Rectal smooth muscle tissue (tissue), 1 donor: Measurements from ENCODE around the gene TSHZ3.

Source experiments
- H3K27ac ChIP-seq: one replicate; pipeline ENCODE4 v1.7.0; 2013; ENCODE audit warnings: low read depth, low read length, inconsistent platforms
- H3K27me3 ChIP-seq: one replicate; pipeline ENCODE4 v1.7.0; 2013; ENCODE audit warnings: low read length; ENCODE audit not compliant: control insufficient read depth, insufficient read depth
- H3K36me3 ChIP-seq: one replicate; pipeline ENCODE4 v1.7.0; 2013; ENCODE audit warnings: low read length; ENCODE audit not compliant: control insufficient read depth, insufficient read depth
- H3K4me1 ChIP-seq: one replicate; pipeline ENCODE4 v1.7.0; 2013; ENCODE audit warnings: low read length; ENCODE audit not compliant: control insufficient read depth, insufficient read depth
- H3K4me3 ChIP-seq: one replicate; pipeline ENCODE4 v1.7.0; 2013; ENCODE audit warnings: low read length
- H3K9ac ChIP-seq: one replicate; pipeline ENCODE4 v1.7.0; 2013; ENCODE audit warnings: low read length

Gene TSHZ3

DNA sequence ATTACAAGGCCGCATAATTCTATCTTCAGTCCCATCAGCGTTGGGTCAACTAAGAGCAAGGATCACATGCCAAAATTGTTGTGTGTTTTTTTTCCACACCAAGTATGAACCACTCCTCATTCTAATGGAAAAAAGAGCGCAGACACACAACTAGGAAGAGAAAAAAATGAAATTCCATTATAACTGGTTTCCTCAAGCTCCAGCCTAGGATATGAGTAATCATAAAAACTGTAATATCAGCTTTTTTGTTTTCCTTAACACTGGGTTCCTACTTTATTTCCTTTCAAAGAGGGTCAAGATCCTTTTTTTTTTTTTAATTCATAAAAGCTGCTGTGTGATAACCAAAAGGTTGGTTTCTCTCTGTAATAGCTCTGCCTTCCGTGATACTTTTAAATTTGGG is 19.4 kb downstream of the TSHZ3 start:
- Histone ChIP-seq H3K27ac (no peak overlapping the region), H3K9ac (no peak overlapping the region), H3K4me1 (peaks cover 41% of the 10 kb centered on the region), H3K27me3 (no peaks in the 10 kb centered on the region), H3K36me3 (no peaks in the 10 kb centered on the region), H3K4me3 (no peak overlapping the region)

DNA sequence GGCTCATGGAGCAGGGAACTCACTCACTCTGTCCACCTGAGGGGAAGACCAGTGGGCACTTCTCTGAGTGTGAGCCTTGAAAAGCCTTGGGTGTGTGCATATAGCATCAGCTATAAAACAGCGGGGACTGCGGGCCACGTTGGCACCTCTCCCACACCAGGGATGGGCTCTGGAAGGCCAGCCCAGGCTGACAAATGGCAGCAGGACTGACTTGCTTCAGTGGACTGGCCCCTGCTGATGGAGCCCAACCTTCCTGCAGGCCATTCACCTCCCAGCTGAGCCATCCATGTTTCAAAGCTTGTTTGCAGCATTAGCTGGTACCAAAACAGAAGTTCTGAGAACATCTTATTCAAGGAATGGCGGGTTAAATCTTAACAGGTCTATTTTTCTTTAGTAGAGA is 21.0 kb downstream of the TSHZ3 start:
- H3K9ac ChIP-seq = no peak overlapping the region
- H3K27me3 ChIP-seq = no peaks in the 10 kb centered on the region
- H3K36me3 ChIP-seq = no peaks in the 10 kb centered on the region
- H3K4me3 ChIP-seq = no peak overlapping the region
- peaks cover 32% of the 10 kb centered on the region for H3K4me1 ChIP-seq
- H3K27ac ChIP-seq = no peak overlapping the region

DNA sequence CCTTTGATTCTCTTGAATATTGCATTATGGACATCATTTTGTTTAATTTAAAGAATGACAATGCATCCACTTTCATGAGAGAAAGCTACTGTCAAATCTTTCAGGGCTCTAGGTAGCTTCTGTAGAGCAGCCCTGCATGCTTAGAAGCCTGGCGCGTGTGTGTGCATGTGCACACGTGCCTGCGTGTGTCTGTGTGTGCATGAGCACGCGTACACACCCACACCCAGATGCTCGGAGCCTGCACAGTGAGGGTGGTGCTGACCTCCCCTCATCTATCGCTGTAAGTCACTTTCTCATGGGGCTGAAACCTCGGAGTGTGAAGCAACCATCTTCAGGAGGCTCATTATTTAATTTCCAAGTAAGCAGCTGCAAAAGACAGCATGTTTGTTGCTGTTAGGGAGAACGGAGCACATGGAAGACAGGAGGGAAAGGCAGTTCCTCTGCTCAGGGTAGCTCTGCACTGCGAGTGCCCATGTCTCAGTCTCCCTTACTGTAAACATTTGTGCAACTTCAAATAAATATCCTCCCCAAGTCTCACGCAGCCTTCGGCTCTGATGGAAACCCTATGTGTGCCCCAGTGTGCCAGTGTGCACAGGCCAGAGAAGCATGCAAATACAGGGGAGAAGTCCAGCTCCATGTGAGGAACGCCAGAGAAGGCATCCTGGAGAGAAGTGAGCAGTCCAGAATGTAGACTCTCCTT is 22.8 kb downstream of the TSHZ3 start:
- H3K4me3 ChIP-seq = peak overlapping the region; percentile 13
- peak overlapping the region; percentile 34 for H3K27ac ChIP-seq
- no peaks in the 10 kb centered on the region for H3K36me3 ChIP-seq
- H3K27me3 ChIP-seq = no peaks in the 10 kb centered on the region
- no peak overlapping the region for H3K9ac ChIP-seq
- peaks cover 25% of the 10 kb centered on the region for H3K4me1 ChIP-seq

DNA sequence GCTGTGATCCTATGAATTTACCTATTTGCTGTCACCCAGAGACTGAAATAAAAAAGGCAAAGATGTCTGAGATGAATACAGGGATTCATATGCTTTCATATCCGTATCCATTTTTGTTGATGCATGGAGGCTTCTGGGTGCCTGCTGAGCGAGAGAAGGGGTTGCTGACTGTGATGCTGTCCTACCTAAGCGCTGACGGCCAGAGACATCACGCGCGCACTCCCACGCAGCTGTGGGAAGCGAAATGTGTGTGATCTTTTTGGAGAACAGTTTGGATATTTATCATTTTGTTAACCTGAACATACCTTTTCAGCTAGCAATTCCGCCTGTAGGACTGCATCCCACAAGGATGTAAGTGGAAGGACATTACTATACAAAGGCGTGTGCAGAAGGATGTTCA is 23.9 kb downstream of the TSHZ3 start:
- no peak overlapping the region for H3K9ac ChIP-seq
- no peaks in the 10 kb centered on the region for H3K36me3 ChIP-seq
- no peak overlapping the region for H3K4me3 ChIP-seq
- H3K27ac ChIP-seq = no peak overlapping the region
- peaks cover 16% of the 10 kb centered on the region for H3K4me1 ChIP-seq
- no peaks in the 10 kb centered on the region for H3K27me3 ChIP-seq

DNA sequence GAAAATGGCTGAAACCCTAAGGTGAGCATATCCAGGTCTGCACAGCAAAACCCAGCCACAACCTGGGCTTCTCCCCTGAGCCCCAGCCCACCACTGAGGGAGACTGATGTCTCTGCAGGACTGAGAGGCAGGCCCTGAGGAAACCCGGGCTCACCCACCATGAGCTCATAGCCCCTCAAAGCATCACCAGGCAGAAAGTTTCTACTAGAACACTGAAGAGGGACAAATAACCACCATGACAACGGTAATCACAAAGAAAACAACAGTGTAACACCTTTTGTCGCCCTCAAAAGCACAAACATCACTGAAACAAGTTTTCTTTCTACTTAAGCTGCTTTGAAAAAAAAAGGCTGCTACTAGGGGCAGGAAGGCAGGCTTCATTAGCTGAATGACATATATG is 29.8 kb downstream of the TSHZ3 start:
- H3K4me1 ChIP-seq = peaks cover 24% of the 10 kb centered on the region
- H3K9ac ChIP-seq = no peak overlapping the region
- no peak overlapping the region for H3K27ac ChIP-seq
- no peaks in the 10 kb centered on the region for H3K36me3 ChIP-seq
- no peaks in the 10 kb centered on the region for H3K27me3 ChIP-seq
- no peak overlapping the region for H3K4me3 ChIP-seq

DNA sequence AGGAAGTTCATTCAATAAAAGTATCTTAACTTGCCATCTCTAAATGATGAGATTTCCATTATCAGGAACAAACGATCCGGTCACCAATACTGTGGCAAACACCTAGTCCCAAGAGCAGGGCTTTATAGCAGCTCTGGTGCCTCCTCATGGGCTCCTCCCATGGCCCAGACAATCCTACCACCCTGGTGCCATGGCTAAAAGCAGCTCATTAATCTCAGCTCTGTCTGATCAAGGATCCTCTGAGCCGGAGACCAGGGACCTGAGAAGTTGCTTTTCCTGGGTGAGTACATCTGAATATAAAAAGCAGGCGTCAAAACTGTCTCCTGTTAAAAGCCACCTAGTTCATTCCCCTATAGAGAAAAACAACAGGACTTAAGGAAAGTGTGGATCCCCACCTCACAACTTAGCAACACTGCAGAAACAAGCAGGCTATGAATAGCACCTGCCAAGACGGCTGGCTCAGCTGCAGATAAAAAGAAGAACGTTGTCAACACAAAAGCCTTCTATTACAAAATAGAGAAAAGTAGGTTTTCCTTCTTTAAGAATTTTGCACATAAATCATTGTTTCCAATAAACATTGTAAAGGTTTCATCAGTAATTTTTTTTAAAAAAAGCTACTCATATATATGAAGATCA is 30.3 kb downstream of the TSHZ3 start:
- Histone ChIP-seq H3K9ac (no peak overlapping the region), H3K4me3 (no peak overlapping the region), H3K27me3 (no peaks in the 10 kb centered on the region), H3K36me3 (no peaks in the 10 kb centered on the region), H3K27ac (no peak overlapping the region), H3K4me1 (peaks cover 24% of the 10 kb centered on the region)

DNA sequence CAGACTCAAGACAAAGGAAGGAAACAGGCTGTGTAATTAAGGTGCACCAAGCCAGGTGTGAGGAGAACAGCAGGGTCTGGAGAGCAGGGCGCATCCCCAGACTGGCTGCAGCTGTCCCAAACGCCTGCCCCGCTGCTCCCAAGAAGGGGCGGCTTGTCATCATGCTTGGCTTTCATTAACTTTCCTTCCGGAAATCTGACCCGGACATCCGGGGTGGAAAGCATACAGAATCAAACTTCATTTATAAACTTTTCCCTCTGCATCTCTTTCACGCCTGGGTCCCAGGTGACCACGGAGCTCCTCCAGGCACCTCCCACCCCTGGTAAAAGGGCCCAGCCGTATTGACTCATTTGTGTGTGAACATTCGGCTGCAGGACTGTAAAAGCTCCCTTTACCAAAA is 31.7 kb downstream of the TSHZ3 start:
- H3K4me1 ChIP-seq = peaks cover 25% of the 10 kb centered on the region
- no peak overlapping the region for H3K9ac ChIP-seq
- no peaks in the 10 kb centered on the region for H3K27me3 ChIP-seq
- H3K27ac ChIP-seq = no peak overlapping the region
- H3K36me3 ChIP-seq = no peaks in the 10 kb centered on the region
- no peak overlapping the region for H3K4me3 ChIP-seq

DNA sequence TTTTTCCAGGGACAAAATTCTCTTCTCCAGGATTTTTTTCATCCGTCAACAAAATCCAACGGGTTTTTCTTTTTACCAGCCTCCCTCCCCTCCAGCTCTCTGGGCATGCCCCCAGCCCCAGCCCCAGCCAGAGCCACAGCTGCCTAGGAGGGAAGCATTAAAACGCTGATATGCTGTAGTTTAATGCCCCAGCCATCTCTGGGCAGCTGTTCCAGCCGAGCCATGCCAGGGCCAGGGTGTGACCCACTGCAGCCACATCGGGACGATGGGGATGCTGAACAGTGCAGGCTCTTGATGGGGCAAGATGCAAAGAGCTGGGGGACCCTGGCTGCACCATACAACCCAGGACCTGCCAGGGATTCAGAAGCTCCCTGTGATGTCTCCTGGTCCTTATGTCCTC is 32.1 kb downstream of the TSHZ3 start:
- H3K4me1 ChIP-seq = peaks cover 30% of the 10 kb centered on the region
- no peak overlapping the region for H3K9ac ChIP-seq
- H3K36me3 ChIP-seq = no peaks in the 10 kb centered on the region
- H3K27me3 ChIP-seq = no peaks in the 10 kb centered on the region
- H3K27ac ChIP-seq = no peak overlapping the region
- peak overlapping the region; percentile 15 for H3K4me3 ChIP-seq

DNA sequence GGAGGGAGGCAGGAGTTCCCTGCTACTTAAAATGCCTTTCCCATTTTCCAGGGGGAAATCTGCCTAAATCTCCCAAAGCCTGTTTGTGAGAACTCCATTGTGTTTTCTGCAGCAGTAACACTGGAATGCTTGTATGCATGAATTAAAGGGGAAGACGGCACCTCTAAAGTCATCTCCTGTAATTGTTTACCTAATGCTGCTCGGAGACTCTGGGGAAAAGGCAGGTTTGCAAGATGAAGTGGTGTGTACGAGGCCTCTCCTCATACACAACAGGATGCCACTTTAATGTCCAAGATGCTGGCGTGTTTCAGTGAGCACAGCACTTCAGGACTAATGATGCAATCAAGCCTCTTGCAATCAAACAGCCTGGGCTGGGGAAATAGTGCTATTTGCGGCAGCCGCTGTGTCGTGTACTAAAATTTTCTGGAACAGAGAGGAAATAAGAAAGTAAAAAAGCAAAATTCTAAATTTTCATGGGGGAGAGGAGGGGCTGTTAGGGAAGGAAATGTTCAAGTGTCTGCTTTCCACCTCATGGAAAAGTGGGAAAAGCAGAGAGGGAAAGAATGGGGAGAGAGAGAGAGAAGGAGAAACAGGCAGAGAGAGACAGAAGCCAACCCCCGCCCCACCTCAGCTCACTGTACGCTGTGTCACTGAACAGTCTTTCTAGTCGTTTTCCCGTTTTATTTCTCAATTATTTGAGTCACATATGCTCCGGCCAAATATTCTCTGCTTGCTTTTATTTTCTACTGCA is 32.9 kb downstream of the TSHZ3 start:
- no peaks in the 10 kb centered on the region for H3K27me3 ChIP-seq
- no peak overlapping the region for H3K27ac ChIP-seq
- peak overlapping the region; percentile 15 for H3K4me3 ChIP-seq
- H3K36me3 ChIP-seq = no peaks in the 10 kb centered on the region
- peaks cover 33% of the 10 kb centered on the region for H3K4me1 ChIP-seq
- H3K9ac ChIP-seq = no peak overlapping the region

DNA sequence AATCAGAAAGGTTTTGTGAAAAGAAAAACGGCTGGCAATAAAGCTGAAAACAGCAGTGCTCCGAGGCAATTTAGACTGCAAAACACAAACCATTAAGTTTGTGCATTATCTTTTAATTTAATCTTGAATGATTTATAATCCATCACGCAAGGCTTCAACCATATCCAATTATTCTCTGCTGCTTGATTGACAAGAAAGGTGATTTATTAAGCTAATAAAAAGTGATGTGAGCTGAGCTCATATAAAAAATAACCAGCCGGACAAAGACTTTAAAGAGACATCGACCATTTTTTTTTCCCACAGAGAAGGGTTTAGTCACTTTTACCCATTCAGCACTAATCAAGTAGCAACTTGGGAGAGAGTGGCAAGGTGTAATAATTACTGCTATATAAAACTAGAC is 33.6 kb downstream of the TSHZ3 start:
- Histone ChIP-seq H3K36me3 (no peaks in the 10 kb centered on the region), H3K27ac (no peak overlapping the region), H3K9ac (no peak overlapping the region), H3K27me3 (no peaks in the 10 kb centered on the region), H3K4me3 (no peak overlapping the region), H3K4me1 (peaks cover 33% of the 10 kb centered on the region)

DNA sequence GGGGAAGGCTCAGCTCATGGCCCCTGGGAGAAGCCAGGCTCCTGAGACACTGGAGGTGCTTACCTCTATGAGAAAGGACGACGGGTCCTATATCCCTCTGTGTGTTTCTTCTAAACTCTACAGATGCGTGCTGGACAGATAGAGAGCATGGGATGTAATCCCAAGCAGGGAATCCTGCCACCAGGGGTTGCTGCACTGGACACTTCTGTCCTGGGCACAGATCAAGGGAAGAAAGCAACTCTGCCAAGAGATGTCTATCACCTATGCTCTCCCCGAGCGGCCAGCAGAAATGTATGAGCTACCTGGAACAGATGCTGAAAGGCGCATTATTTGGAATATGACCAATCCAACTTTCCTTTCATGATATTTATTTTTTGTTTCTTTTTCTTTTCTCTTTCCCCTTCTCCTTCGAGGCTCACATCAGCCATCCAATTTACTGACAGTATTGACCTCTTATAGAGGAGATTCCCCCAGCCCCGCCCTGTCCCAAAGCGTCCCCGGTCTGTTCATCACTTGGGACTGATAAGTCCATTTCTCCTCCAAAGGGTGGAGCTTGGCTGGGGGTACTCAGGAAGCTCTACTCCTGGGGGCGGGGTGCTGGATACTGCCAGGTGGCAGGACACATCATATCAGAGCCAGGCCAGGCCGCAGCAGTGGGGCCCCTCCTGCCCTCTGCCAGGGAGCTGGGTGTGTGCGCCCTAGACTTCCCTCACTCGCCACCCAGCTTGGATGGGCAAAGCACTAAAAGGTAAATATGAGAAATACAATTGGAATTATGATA is 34.2 kb downstream of the TSHZ3 start:
- no peaks in the 10 kb centered on the region for H3K27me3 ChIP-seq
- peaks cover 33% of the 10 kb centered on the region for H3K4me1 ChIP-seq
- H3K4me3 ChIP-seq = no peak overlapping the region
- no peak overlapping the region for H3K27ac ChIP-seq
- no peaks in the 10 kb centered on the region for H3K36me3 ChIP-seq
- H3K9ac ChIP-seq = no peak overlapping the region

DNA sequence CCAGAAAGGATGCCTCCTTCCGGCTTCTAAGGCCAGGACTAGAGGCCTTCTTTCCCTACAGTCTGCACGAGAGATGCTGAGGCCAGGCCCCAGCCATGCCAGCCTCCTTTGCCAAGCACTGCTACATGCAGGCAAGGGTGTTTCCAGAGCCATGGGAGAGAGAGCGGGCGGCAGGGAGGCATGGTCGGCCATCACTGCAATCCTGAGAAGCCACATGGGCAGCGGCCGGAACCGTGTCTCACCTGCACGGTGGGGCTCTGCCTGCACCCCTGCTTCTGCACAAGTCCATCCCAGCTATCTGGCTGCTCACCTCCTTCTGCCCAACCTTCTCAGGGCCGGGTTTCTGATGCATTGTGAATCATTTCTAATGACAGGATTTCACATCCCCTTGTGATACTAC is 35.1 kb downstream of the TSHZ3 start:
- no peaks in the 10 kb centered on the region for H3K36me3 ChIP-seq
- H3K9ac ChIP-seq = no peak overlapping the region
- peaks cover 28% of the 10 kb centered on the region for H3K4me1 ChIP-seq
- H3K27ac ChIP-seq = no peak overlapping the region
- H3K4me3 ChIP-seq = no peak overlapping the region
- H3K27me3 ChIP-seq = no peaks in the 10 kb centered on the region
